IMR-90 (cell line): ENCODE data around the gene FHAD1. TPM values are rescaled to one million over a fixed set of nuclear protein-coding genes. Genes with fewer than 3 reads are reported as not detected.

ENCODE experiments used
- ATAC-seq: fragments of 200-7000 bp; cut with Tn5 transposase; 2 replicates; pipeline ENCODE4 v1.9.1; 2020; ENCODE audit warnings: low read depth, mild to moderate bottlenecking, moderate library complexity
- BruUV-seq: library from RNA; stranded (reverse); fragments of 400-500 nt; replicated peaks from 2 replicates; lab custom pipeline; 2021; lab: Mats Ljungman, UMichigan
- CTCF ChIA-PET: fragments of 300-600 bp; formaldehyde crosslinking; extraction: SDS; loops from one replicate; lab custom pipeline; 2021; ENCODE audit warnings: antibody characterized with exemption; lab: Yijun Ruan, JAX
- POLR2A ChIA-PET: fragments of 300-600 bp; sonication (Branson Sonifier 250); formaldehyde crosslinking; loops from one replicate; lab custom pipeline; 2022; ENCODE audit warnings: antibody characterized with exemption; ENCODE audit not compliant: unreplicated experiment; lab: Charles Lee
- DNase-seq: peaks from one replicate; pipeline ENCODE4 v3.0.0; 2013
- H2AFZ ChIP-seq: replicated peaks from 2 replicates; pipeline ENCODE3; 2013; ENCODE audit warnings: low read length, mild to moderate bottlenecking; ENCODE audit not compliant: poor library complexity
- H2AK5ac ChIP-seq: 2 replicates; pipeline ENCODE4 v1.6.1; 2013; ENCODE audit warnings: low read depth, low read length, inconsistent platforms
- H2AK9ac ChIP-seq: replicated peaks from 2 replicates; pipeline ENCODE3; 2013; ENCODE audit warnings: mild to moderate bottlenecking, low read depth, low read length, moderate library complexity; ENCODE audit not compliant: poor library complexity
- H2BK120ac ChIP-seq: 2 replicates; pipeline ENCODE4 v1.6.1; 2013; ENCODE audit warnings: low read depth, low read length, inconsistent platforms
- H2BK15ac ChIP-seq: 3 replicates; pipeline ENCODE4 v1.6.1; 2013; ENCODE audit warnings: low read depth, low read length, inconsistent platforms
- H2BK20ac ChIP-seq: 2 replicates; pipeline ENCODE4 v1.6.1; 2013; ENCODE audit warnings: low read depth, mild to moderate bottlenecking, inconsistent platforms, low read length, moderate library complexity
- H2BK5ac ChIP-seq: 2 replicates; pipeline ENCODE4 v1.6.1; 2013; ENCODE audit warnings: mild to moderate bottlenecking, low read depth, low read length, inconsistent platforms; ENCODE audit not compliant: poor library complexity, severe bottlenecking
- H3K14ac ChIP-seq: replicated peaks from 2 replicates; pipeline ENCODE4 v1.6.1; 2013; ENCODE audit warnings: low read depth, low read length, inconsistent platforms
- H3K18ac ChIP-seq: 2 replicates; pipeline ENCODE4 v1.6.1; 2013; ENCODE audit warnings: low read depth, low read length, control low read depth
- H3K23ac ChIP-seq: 2 replicates; pipeline ENCODE4 v1.6.1; 2013; ENCODE audit warnings: low read depth, low read length, inconsistent platforms
- H3K27ac ChIP-seq: 2 replicates; pipeline ENCODE4 v1.5.1; 2013; ENCODE audit warnings: mild to moderate bottlenecking, control low read depth, low read length; ENCODE audit not compliant: insufficient read depth
- H3K27me3 ChIP-seq: 2 replicates; pipeline ENCODE4 v1.6.1; 2013; ENCODE audit warnings: low read length; ENCODE audit not compliant: control insufficient read depth, insufficient read depth
- H3K36me3 ChIP-seq: 2 replicates; pipeline ENCODE4 v1.6.1; 2013; ENCODE audit warnings: low read length, mixed read lengths; ENCODE audit not compliant: control insufficient read depth, insufficient read depth
- H3K4ac ChIP-seq: 2 replicates; pipeline ENCODE4 v1.6.1; 2013; ENCODE audit warnings: low read depth, low read length, inconsistent platforms
- H3K4me1 ChIP-seq: 2 replicates; pipeline ENCODE4 v1.6.1; 2013; ENCODE audit warnings: low read length, mixed read lengths; ENCODE audit not compliant: control insufficient read depth, insufficient read depth
- H3K4me2 ChIP-seq: 2 replicates; pipeline ENCODE4 v1.6.1; 2013; ENCODE audit warnings: low read depth, mild to moderate bottlenecking, control low read depth, low read length, moderate library complexity
- H3K4me3 ChIP-seq: 2 replicates; pipeline ENCODE4 v1.5.1; 2013; ENCODE audit warnings: low read depth, mild to moderate bottlenecking, control low read depth, low read length, moderate library complexity; ENCODE audit not compliant: insufficient read depth
- H3K56ac ChIP-seq: 2 replicates; pipeline ENCODE4 v1.6.1; 2013; ENCODE audit warnings: low read length, inconsistent platforms; ENCODE audit not compliant: insufficient read depth; ENCODE audit errors: extremely low read depth
- H3K79me1 ChIP-seq, 2 experiments: 2 replicates each; pipeline ENCODE4 v1.6.1; 2013; ENCODE audit warnings: low read length in 2 of 2, inconsistent platforms in 1 of 2, low read depth in 1 of 2
- H3K9ac ChIP-seq: 2 replicates; pipeline ENCODE4 v1.6.1; 2013; ENCODE audit warnings: low read depth, low read length, control low read depth
- H3K9me1 ChIP-seq: 2 replicates; pipeline ENCODE4 v1.6.1; 2013; ENCODE audit warnings: low read length, inconsistent platforms; ENCODE audit not compliant: insufficient read depth
- H3K9me3 ChIP-seq: 2 replicates; pipeline ENCODE4 v1.6.1; 2013; ENCODE audit warnings: low read length; ENCODE audit not compliant: control insufficient read depth, insufficient read depth
- H4K20me1 ChIP-seq: 2 replicates; pipeline ENCODE4 v1.6.1; 2013; ENCODE audit warnings: low read length, inconsistent platforms; ENCODE audit not compliant: insufficient read depth
- H4K5ac ChIP-seq: 2 replicates; pipeline ENCODE4 v1.6.1; 2013; ENCODE audit warnings: mild to moderate bottlenecking, low read depth, low read length, control low read depth
- H4K8ac ChIP-seq, 2 experiments: 2 replicates each; pipeline ENCODE4 v1.6.1; 2013; ENCODE audit warnings: low read depth in 2 of 2, low read length in 2 of 2, control low read depth in 1 of 2, inconsistent platforms in 1 of 2
- H4K91ac ChIP-seq: 2 replicates; pipeline ENCODE4 v1.6.1; 2013; ENCODE audit warnings: low read depth, low read length, inconsistent platforms; ENCODE audit not compliant: insufficient read depth
- CEBPB ChIP-seq: IDR thresholded peaks from 2 replicates; pipeline ENCODE4 v1.6.1; 2012; ENCODE audit warnings: low read depth, low read length, improper control_type of control experiment
- CHD1 ChIP-seq: IDR thresholded peaks from 2 replicates; pipeline ENCODE4 v1.6.1; 2012; ENCODE audit warnings: low read depth, low read length, improper control_type of control experiment
- FOS ChIP-seq: fragments of 150-350 bp; IDR thresholded peaks from 2 replicates; pipeline ENCODE4 v1.6.1; 2016; ENCODE audit warnings: low read depth, low read length
- MAFK ChIP-seq: IDR thresholded peaks from 2 replicates; pipeline ENCODE4 v1.6.1; 2012; ENCODE audit warnings: low read depth, low read length, improper control_type of control experiment
- MAZ ChIP-seq: IDR thresholded peaks from 2 replicates; pipeline ENCODE4 v1.6.1; 2012; ENCODE audit warnings: low read depth, mild to moderate bottlenecking, low read length, improper control_type of control experiment, moderate library complexity, borderline replicate concordance
- NFE2L2 ChIP-seq: fragments of 150-350 bp; IDR thresholded peaks from 2 replicates; pipeline ENCODE4 v1.6.1; 2016; ENCODE audit warnings: low read depth, mild to moderate bottlenecking, low read length
- POLR2A ChIP-seq: IDR thresholded peaks from 2 replicates; pipeline ENCODE4 v1.6.1; 2012; ENCODE audit warnings: mild to moderate bottlenecking, low read depth, low read length
- RAD21 ChIP-seq: IDR thresholded peaks from 2 replicates; pipeline ENCODE4 v1.6.1; 2012; ENCODE audit warnings: low read length, improper control_type of control experiment
- RCOR1 ChIP-seq: IDR thresholded peaks from 2 replicates; pipeline ENCODE4 v1.6.1; 2012; ENCODE audit warnings: mild to moderate bottlenecking, low read length, improper control_type of control experiment; ENCODE audit not compliant: insufficient replicate concordance
- RFX5 ChIP-seq: IDR thresholded peaks from 2 replicates; pipeline ENCODE4 v1.8.0; 2012; ENCODE audit warnings: low read depth, mild to moderate bottlenecking, low read length, moderate library complexity
- WGBS, 2 experiments: methylation state at CpG; one replicate each; pipeline versions ENCODE4 v1.1.5 to v1.1.7; 2013; ENCODE audit warnings: missing lambda C conversion rate in 2 of 2; ENCODE audit not compliant: insufficient read length in 1 of 2; ENCODE audit errors: extremely low coverage in 2 of 2; 5-methylcytosine and 5-hydroxymethylcytosine counted together
- dilution Hi-C: fragments of 300-500 bp; cut with HindIII; formaldehyde crosslinking; loops from one replicate; pipeline ENCODE4 v1.14.3; 2018; ENCODE audit warnings: low sequenced_read_pairs; ENCODE audit not compliant: unreplicated experiment
- in situ Hi-C: fragments of 300-500 bp; cut with MboI; formaldehyde crosslinking; loops from 3 replicates; pipeline ENCODE4 v1.14.3; 2019; ENCODE audit warnings: low sequenced_read_pairs, inconsistent platforms, mixed read lengths
- intact Hi-C: fragments of 100-400 bp; cut with micrococcal nuclease; formaldehyde crosslinking; loops from 2 replicates; pipeline ENCODE4 v1.10.0; 2022
- polyA plus RNA-seq, 3 experiments: library from polyadenylated mRNA; depleted of rRNA; stranded (reverse); fragments of >200 nt; gene quantifications; 2 replicates each; pipeline ENCODE4 v1.2.3, GENCODE V29; 2012; ENCODE audit warnings: low replicate concordance in 1 of 3
- total RNA-seq: library from RNA; depleted of rRNA; stranded (reverse); fragments of >200 nt; gene quantifications from 2 replicates; pipeline ENCODE4 v1.2.3, GENCODE V29; 2012
- TF ChIP-seq, protein P1 (sequence below): fragments of 150-350 bp; IDR thresholded peaks from 2 replicates; pipeline ENCODE4 v1.6.1; 2016; ENCODE audit warnings: low read depth, mild to moderate bottlenecking, low read length, moderate library complexity, borderline replicate concordance
- TF ChIP-seq, protein P2 (sequence below): fragments of 150-350 bp; IDR thresholded peaks from 2 replicates; pipeline ENCODE4 v1.6.1; 2017; ENCODE audit warnings: mild to moderate bottlenecking, antibody characterized with exemption, low read length, low read depth
- TF ChIP-seq, protein P3 (sequence below): conservative IDR thresholded peaks from 2 replicates; pipeline ENCODE4 v1.5.1; 2012; ENCODE audit warnings: mild to moderate bottlenecking, low read depth, low read length, improper control_type of control experiment

The FHAD1 gene
- total and polyA plus RNA-seq, 2 of the 4 experiments (the other 2 are of a cell fraction): not detected

DNA sequence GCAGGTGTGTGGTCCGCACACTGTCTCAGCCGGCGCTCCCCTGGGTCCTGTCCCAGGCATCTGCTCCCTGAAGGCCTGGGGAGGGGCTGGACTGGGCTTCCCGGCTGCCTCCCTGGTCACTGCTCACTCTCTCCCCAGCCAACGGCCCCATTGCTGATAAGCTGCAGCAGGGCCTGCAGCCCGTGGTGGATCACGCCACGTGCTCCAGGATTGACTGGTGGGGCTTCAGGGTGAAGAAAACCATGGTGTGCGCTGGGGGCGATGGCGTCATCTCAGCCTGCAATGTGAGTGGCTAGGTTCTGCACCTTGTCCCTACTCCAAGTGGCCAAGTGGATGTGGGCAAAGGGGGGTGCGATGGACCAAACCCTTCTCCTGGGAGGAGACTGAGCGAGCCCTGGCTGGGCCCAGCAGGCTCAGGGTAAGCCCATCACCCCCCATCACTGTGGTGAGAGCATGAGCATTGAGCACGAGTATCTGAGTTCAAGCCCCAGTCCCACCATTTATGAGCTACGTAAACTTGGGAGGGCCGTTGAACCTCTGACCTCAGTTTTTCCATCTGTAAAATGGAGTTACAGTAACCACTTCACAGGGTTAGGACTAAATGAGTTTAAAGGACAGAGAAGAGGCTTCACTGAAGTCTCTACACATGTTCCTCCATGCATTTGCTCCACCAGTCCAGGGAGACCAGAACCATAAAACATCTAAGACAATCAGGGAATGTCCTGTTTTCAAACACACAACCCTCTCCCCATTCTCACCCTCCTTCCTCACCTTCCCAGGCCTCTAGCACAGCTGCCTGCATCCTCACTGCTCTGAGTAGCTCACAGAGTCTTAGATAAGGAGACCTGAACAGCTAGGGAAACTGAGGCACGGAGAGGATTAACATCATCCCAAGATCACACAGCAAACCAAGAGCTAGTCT lies 197.7 kb downstream of the FHAD1 start:
- BruUV-seq: no TSS peak
- in situ Hi-C loops: no loop called here
- H3K9me3 ChIP-seq: no peaks in the 10 kb centered on the region

More for the DNA sequence above, 197.7 kb downstream of the FHAD1 start:
- no peak overlapping the region for H3K14ac ChIP-seq
- no peak overlapping the region for H4K8ac ChIP-seq
- DNase-seq (no peak), ATAC-seq (no peak)
- no peak overlapping the region for H4K5ac ChIP-seq
- H3K4me1 ChIP-seq: no peaks in the 10 kb centered on the region
- dilution Hi-C loops (no loop called here), intact Hi-C loops (no loop called here)
- no peaks in the 10 kb centered on the region for H3K36me3 ChIP-seq
- CTCF ChIA-PET: no interaction called here
- no peak overlapping the region for H3K56ac ChIP-seq
- WGBS, 2 experiments: 83% methylated on average over 4 of the region's 17 CpGs; no CpG with 5 or more reads in 1 of the 2 experiments
- H3K4ac ChIP-seq: no peak overlapping the region
- no peaks in the 10 kb centered on the region for H3K9me1 ChIP-seq
- H3K4me2 ChIP-seq: no peak overlapping the region
- no peak overlapping the region for H2BK20ac ChIP-seq
- no peak overlapping the region for H3K23ac ChIP-seq
- no peak overlapping the region for H4K91ac ChIP-seq
- peak overlapping the region; percentile 6 for H2AFZ ChIP-seq
- H3K27ac ChIP-seq: no peak overlapping the region
- TF ChIP-seq, protein P1, sequence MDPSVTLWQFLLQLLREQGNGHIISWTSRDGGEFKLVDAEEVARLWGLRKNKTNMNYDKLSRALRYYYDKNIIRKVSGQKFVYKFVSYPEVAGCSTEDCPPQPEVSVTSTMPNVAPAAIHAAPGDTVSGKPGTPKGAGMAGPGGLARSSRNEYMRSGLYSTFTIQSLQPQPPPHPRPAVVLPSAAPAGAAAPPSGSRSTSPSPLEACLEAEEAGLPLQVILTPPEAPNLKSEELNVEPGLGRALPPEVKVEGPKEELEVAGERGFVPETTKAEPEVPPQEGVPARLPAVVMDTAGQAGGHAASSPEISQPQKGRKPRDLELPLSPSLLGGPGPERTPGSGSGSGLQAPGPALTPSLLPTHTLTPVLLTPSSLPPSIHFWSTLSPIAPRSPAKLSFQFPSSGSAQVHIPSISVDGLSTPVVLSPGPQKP: no peak
- TF ChIP-seq RAD21 (no peak), MAFK (no peak), POLR2A (no peak), NFE2L2 (no peak), RCOR1 (no peak), CHD1 (no peak), RFX5 (no peak), FOS (no peak), CEBPB (no peak), MAZ (no peak)
- TF ChIP-seq, protein P2, sequence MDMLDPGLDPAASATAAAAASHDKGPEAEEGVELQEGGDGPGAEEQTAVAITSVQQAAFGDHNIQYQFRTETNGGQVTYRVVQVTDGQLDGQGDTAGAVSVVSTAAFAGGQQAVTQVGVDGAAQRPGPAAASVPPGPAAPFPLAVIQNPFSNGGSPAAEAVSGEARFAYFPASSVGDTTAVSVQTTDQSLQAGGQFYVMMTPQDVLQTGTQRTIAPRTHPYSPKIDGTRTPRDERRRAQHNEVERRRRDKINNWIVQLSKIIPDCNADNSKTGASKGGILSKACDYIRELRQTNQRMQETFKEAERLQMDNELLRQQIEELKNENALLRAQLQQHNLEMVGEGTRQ: no peak
- TF ChIP-seq, protein P3, sequence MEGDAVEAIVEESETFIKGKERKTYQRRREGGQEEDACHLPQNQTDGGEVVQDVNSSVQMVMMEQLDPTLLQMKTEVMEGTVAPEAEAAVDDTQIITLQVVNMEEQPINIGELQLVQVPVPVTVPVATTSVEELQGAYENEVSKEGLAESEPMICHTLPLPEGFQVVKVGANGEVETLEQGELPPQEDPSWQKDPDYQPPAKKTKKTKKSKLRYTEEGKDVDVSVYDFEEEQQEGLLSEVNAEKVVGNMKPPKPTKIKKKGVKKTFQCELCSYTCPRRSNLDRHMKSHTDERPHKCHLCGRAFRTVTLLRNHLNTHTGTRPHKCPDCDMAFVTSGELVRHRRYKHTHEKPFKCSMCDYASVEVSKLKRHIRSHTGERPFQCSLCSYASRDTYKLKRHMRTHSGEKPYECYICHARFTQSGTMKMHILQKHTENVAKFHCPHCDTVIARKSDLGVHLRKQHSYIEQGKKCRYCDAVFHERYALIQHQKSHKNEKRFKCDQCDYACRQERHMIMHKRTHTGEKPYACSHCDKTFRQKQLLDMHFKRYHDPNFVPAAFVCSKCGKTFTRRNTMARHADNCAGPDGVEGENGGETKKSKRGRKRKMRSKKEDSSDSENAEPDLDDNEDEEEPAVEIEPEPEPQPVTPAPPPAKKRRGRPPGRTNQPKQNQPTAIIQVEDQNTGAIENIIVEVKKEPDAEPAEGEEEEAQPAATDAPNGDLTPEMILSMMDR: no peak
- H2BK15ac ChIP-seq: no peak overlapping the region
- H4K20me1 ChIP-seq: no peaks in the 10 kb centered on the region
- H2AK5ac ChIP-seq: no peak overlapping the region
- POLR2A ChIA-PET: no interaction called here
- no peak overlapping the region for H3K18ac ChIP-seq
- H3K9ac ChIP-seq: no peak overlapping the region
- no peaks in the 10 kb centered on the region for H3K79me1 ChIP-seq
- no peak overlapping the region for H3K4me3 ChIP-seq
- H2BK120ac ChIP-seq: no peak overlapping the region
- H3K27me3 ChIP-seq: peaks cover 33% of the 10 kb centered on the region; the same call in 1 of the 2 replicates
- no peak overlapping the region for H2AK9ac ChIP-seq
- H2BK5ac ChIP-seq: no peak overlapping the region
